ENCODE data around the gene LPCAT3. TPM values are rescaled to one million over a fixed set of nuclear protein-coding genes. Genes with fewer than 3 reads are reported as not detected.

The LPCAT3 gene
- total and polyA plus RNA-seq, 2 of the 4 experiments (the other 2 are of a cell fraction), result 7.0 to 18.6 TPM

DNA sequence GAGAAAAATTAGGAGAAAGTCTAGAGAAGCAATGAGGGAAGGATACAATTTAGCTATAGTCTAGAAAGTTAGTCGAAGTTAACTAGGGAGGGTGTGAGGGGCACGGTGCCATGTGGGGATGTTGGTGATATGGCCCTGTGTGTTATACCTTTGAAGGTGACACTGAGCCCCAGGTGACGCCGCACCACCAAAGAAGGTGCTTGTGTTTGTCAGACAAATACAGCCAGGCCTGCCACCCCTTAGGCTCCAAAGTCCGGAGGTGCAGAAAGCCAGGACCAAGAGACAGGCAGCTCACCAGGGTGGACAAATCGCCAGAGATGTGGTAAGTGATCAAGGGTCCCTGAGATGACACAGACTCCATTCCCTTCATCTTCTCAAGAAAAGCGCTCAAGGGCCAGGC is 43.3 kb upstream of the LPCAT3 start:
- Histone ChIP-seq H3K27me3 (ENCODE audit: control insufficient read depth, insufficient read depth, low read length) (no peaks in the 10 kb centered on the region), H3K27ac (ENCODE audit: insufficient read depth, low read length) (peak overlapping the region; percentile 26; the same call in 1 of the 2 replicates), H2BK5ac (ENCODE audit: low read depth, low read length, poor library complexity, severe bottlenecking) (no peak overlapping the region), H3K14ac (replicated peaks; ENCODE audit: low read depth, low read length) (peak overlapping the region; percentile 97), H3K4me1 (ENCODE audit: control insufficient read depth, insufficient read depth, low read length) (peaks cover 7% of the 10 kb centered on the region), H2AFZ (replicated peaks; ENCODE audit: low read length, poor library complexity) (no peak overlapping the region), H3K9me3 (ENCODE audit: control insufficient read depth, insufficient read depth, low read length) (no peaks in the 10 kb centered on the region), H4K91ac (ENCODE audit: insufficient read depth, low read depth, low read length) (peak overlapping the region; percentile 62; the same call in 1 of the 2 replicates), H3K23ac (ENCODE audit: low read depth, low read length) (peak overlapping the region; percentile 90; the same call in 1 of the 2 replicates), H3K4ac (ENCODE audit: low read depth, low read length) (peak overlapping the region; percentile 96), H3K79me1 (ENCODE audit: low read depth in 1 of 2, low read length in 2 of 2) (peaks cover 4 to 10% of the 10 kb centered on the region in 2 experiments; a peak in 3 of 4 replicates), H2BK15ac (ENCODE audit: low read depth, low read length) (peak overlapping the region; percentile 72; the same call in 2 of the 3 replicates), H2BK20ac (ENCODE audit: low read depth, low read length) (0 out of 2 replicates have a peak overlapping the region, but pooled peaks have one; percentile 16), H3K4me2 (ENCODE audit: low read depth, low read length) (peak overlapping the region; percentile 74; the same call in 1 of the 2 replicates), H2AK9ac (replicated peaks; ENCODE audit: low read depth, low read length, poor library complexity) (no peak overlapping the region), H3K56ac (ENCODE audit: extremely low read depth, insufficient read depth, low read length) (no peak overlapping the region), H4K8ac (ENCODE audit: low read depth in 2 of 2, low read length in 2 of 2) (peak overlapping the region; percentile 80 to 91; a peak in 3 of 4 replicates), H2AK5ac (ENCODE audit: low read depth, low read length) (peak overlapping the region; percentile 94), H2BK120ac (ENCODE audit: low read depth, low read length) (peak overlapping the region; percentile 66; the same call in 1 of the 2 replicates), H3K9me1 (ENCODE audit: insufficient read depth, low read length) (peaks cover 12% of the 10 kb centered on the region), H3K9ac (ENCODE audit: low read depth, low read length) (peak overlapping the region; percentile 82; the same call in 1 of the 2 replicates), H3K36me3 (ENCODE audit: control insufficient read depth, insufficient read depth, low read length) (peaks cover 22% of the 10 kb centered on the region), H4K5ac (ENCODE audit: low read depth, low read length) (peak overlapping the region; percentile 35; the same call in 1 of the 2 replicates), H3K4me3 (ENCODE audit: insufficient read depth, low read depth, low read length) (no peak overlapping the region; the same call in 1 of the 2 replicates), H4K20me1 (ENCODE audit: insufficient read depth, low read length) (no peaks in the 10 kb centered on the region), H3K18ac (ENCODE audit: low read depth, low read length) (peak overlapping the region; percentile 88; the same call in 1 of the 2 replicates)
- TF ChIP-seq, protein P1, sequence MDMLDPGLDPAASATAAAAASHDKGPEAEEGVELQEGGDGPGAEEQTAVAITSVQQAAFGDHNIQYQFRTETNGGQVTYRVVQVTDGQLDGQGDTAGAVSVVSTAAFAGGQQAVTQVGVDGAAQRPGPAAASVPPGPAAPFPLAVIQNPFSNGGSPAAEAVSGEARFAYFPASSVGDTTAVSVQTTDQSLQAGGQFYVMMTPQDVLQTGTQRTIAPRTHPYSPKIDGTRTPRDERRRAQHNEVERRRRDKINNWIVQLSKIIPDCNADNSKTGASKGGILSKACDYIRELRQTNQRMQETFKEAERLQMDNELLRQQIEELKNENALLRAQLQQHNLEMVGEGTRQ (IDR thresholded peaks at IDR 0.05; ENCODE audit: low read depth, low read length), result no peak
- TF ChIP-seq RFX5 (IDR thresholded peaks at IDR 0.05; ENCODE audit: low read depth, low read length) (no peak), MAZ (IDR thresholded peaks at IDR 0.05; ENCODE audit: borderline replicate concordance, low read depth, low read length) (no peak), RAD21 (IDR thresholded peaks at IDR 0.05; ENCODE audit: low read length) (no peak)
- dilution Hi-C loops (cut with HindIII; ENCODE audit: low sequenced_read_pairs, unreplicated experiment), result no loop called here
- ChIA-PET CTCF (interaction anchor here (0.8 to 2.3 kb wide), 3 partner anchors 32 to 51 kb away, joined by 5 to 9 read pairs (median 8); no protein-coding TSS in a partner anchor), POLR2A (ENCODE audit: unreplicated experiment) (interaction anchor here (0.9 kb wide), 1 partner anchor 51 kb away, joined by 3 read pairs; no protein-coding TSS in a partner anchor)
- no peak for DNase-seq
- intact Hi-C loops (cut with micrococcal nuclease), result loop anchor here (2.0 kb wide), 1 partner anchor 577 kb away; no protein-coding TSS in a partner anchor
- no peak for ATAC-seq (ENCODE audit: low read depth)
- BruUV-seq (replicated peaks), result no TSS peak
- 100% methylated on average over 1 of the region's 7 CpGs; no CpG with 5 or more reads in 1 of the 2 experiments for WGBS, 2 experiments (ENCODE audit: extremely low coverage in 2 of 2, insufficient read length in 1 of 2)
- in situ Hi-C loops (cut with MboI; ENCODE audit: low sequenced_read_pairs), result loop anchor here (5.0 to 25.0 kb wide), 2 partner anchors 51 to 576 kb away; no protein-coding TSS in a partner anchor

Measured in IMR-90 (cell line).